Measurements from ENCODE around the gene DNPH1. TPM values are rescaled to one million over a fixed set of nuclear protein-coding genes. Genes with fewer than 3 reads are reported as not detected.

The DNPH1 gene
- total and polyA plus RNA-seq, 3 donors from 2014 or later = 19.3 to 21.8 (median 21.8) TPM

GRCh38 chr6:43261198-43261597 is 31.9 kb upstream of the DNPH1 start:
- Histone ChIP-seq H3K27me3 (no peaks in the 10 kb centered on the region), H3K27ac (no peak overlapping the region), H3K9me3 (no peaks in the 10 kb centered on the region), H3K4me3 (no peak overlapping the region), H3K4me1 (no peaks in the 10 kb centered on the region), H3K36me3 (ENCODE audit: low read depth, missing control alignments) (no peaks in the 10 kb centered on the region)
- WGBS, 2 donors = 85 to 89% methylated on average over 5 of the region's 5 CpGs
- intact Hi-C loops (cut with DNase I; ENCODE audit: low total_unique reads) = no loop called here
- no peak for DNase-seq
- TF ChIP-seq, protein P1, sequence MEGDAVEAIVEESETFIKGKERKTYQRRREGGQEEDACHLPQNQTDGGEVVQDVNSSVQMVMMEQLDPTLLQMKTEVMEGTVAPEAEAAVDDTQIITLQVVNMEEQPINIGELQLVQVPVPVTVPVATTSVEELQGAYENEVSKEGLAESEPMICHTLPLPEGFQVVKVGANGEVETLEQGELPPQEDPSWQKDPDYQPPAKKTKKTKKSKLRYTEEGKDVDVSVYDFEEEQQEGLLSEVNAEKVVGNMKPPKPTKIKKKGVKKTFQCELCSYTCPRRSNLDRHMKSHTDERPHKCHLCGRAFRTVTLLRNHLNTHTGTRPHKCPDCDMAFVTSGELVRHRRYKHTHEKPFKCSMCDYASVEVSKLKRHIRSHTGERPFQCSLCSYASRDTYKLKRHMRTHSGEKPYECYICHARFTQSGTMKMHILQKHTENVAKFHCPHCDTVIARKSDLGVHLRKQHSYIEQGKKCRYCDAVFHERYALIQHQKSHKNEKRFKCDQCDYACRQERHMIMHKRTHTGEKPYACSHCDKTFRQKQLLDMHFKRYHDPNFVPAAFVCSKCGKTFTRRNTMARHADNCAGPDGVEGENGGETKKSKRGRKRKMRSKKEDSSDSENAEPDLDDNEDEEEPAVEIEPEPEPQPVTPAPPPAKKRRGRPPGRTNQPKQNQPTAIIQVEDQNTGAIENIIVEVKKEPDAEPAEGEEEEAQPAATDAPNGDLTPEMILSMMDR (IDR thresholded peaks at IDR 0.05) = no peak
- TF ChIP-seq POLR2A (IDR thresholded peaks at IDR 0.05) = no peak

GRCh38 chr6:43260791-43261190 is 31.5 kb upstream of the DNPH1 start:
- 84 to 90% methylated on average over 4 of the region's 4 CpGs for WGBS, 2 donors
- Histone ChIP-seq H3K36me3 (ENCODE audit: low read depth, missing control alignments) (no peaks in the 10 kb centered on the region), H3K27ac (no peak overlapping the region), H3K4me3 (no peak overlapping the region), H3K4me1 (no peaks in the 10 kb centered on the region), H3K27me3 (no peaks in the 10 kb centered on the region), H3K9me3 (no peaks in the 10 kb centered on the region)
- DNase-seq = no peak
- TF ChIP-seq, protein P1 (IDR thresholded peaks at IDR 0.05) = no peak
- no peak for TF ChIP-seq POLR2A (IDR thresholded peaks at IDR 0.05)
- intact Hi-C loops (cut with DNase I; ENCODE audit: low total_unique reads) = no loop called here

DNA sequence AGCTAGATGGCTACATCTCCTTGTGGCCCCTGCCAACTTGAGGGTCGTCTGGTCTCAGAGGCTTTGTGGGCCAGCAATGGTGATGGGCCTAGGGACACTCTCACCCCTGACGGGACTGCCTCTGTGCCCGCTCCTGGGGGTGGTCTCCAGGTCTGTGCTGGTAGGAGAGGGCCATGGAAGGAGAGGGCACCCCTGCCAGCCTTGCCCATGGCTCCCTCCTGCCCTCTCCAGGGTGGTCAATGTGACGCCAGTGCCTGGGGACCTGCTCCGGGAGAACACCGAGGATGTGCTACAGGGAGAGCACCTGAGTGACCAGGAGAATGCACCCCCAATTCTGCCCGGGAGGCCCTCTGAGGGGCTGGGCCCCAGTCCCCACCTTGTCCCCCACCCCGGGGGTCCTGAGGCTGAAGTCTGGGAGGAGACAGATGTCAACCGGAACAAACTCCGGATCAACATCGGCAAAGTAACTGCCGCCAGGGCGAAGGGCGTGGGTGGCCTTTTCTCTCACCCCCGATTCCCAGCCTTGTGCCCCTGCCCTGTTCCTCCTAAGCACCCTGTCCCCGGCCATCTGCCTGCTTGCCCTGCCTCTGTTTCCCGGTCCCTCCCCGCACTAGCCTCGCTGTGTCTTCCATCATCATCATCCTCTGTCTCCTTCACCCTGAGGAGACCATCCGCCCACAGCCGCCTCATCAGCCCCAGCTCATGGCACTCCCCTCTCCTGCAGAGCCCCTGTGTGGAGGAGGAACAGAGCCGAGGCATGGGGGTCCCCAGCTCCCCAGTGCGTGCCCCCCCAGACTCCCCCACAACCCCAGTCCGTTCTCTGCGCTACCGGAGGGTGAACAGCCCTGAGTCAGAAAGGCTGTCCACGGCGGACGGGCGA is 29.8 kb upstream of the DNPH1 start:
- intact Hi-C loops (cut with DNase I; ENCODE audit: low total_unique reads) = loop anchor here (10.0 kb wide), 1 partner anchor 256 kb away; the partner anchor contains the start of genes LRRC73, POLR1C and YIPF3
- H3K36me3 ChIP-seq (ENCODE audit: low read depth, missing control alignments) = no peaks in the 10 kb centered on the region
- no peaks in the 10 kb centered on the region for H3K4me1 ChIP-seq
- no peak for TF ChIP-seq POLR2A (IDR thresholded peaks at IDR 0.05)
- TF ChIP-seq, protein P1 (IDR thresholded peaks at IDR 0.05) = no peak
- no peak overlapping the region for H3K4me3 ChIP-seq
- WGBS, 2 donors = 91 to 92% methylated on average over 30 of the region's 30 CpGs
- H3K27me3 ChIP-seq = no peaks in the 10 kb centered on the region
- DNase-seq = no peak
- no peaks in the 10 kb centered on the region for H3K9me3 ChIP-seq
- no peak overlapping the region for H3K27ac ChIP-seq

GRCh38 chr6:43258180-43258579 is 28.9 kb upstream of the DNPH1 start:
- no peak overlapping the region for H3K4me3 ChIP-seq
- no peaks in the 10 kb centered on the region for H3K4me1 ChIP-seq
- no peak for DNase-seq
- H3K27ac ChIP-seq = no peak overlapping the region
- no peaks in the 10 kb centered on the region for H3K36me3 ChIP-seq (ENCODE audit: low read depth, missing control alignments)
- WGBS, 2 donors = 77 to 79% methylated on average over 4 of the region's 4 CpGs
- intact Hi-C loops (cut with DNase I; ENCODE audit: low total_unique reads) = loop anchor here (10.0 kb wide), 1 partner anchor 257 kb away; the partner anchor contains the start of genes LRRC73, POLR1C and YIPF3
- no peaks in the 10 kb centered on the region for H3K27me3 ChIP-seq
- no peaks in the 10 kb centered on the region for H3K9me3 ChIP-seq
- TF ChIP-seq, protein P1 (IDR thresholded peaks at IDR 0.05) = no peak
- TF ChIP-seq POLR2A (IDR thresholded peaks at IDR 0.05) = no peak
